Embryonic facial prominence (tissue), 1 donor: Measurements from ENCODE around the gene BMAL1.
"Not testable (repeated sequence)": the region's sequence is repeated elsewhere in the genome, so short reads cannot be mapped to it uniquely, and the experiment has no call there.

Experiments used
- DNase-seq: peaks from one replicate; pipeline ENCODE4 v3.0.0-alpha.2; 2016; ENCODE audit errors: extremely low spot score

Gene BMAL1

GRCh38 chr11:13382751-13383150, 105.2 kb downstream of the BMAL1 start:
- DNase-seq: no peak

- peak; percentile 30 for DNase-seq
Observed at GRCh38 chr11:13384908-13385640, 107.5 kb downstream of the BMAL1 start.

- DNase-seq: no peak
Observed at GRCh38 chr11:13386567-13386966, 109.0 kb downstream of the BMAL1 start.

DNA sequence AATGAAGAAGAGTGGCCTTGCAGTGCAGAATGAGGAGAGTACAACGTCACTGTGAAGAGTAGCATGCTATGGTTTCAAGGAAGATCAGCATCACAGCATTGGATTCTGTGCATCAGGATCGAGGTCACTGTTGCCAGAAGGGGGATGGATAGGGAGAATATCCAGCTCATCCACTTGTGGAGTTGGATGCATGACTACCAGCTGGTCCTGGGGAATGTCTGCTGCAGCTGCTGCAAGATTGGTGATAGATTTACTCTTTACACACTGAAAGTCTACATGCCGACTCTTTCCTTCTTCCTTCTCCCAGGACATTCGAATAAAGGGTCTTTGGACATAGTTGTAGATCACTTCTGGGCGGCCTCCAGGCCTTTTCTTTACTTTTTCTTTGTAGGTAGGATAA, 111.2 kb downstream of the BMAL1 start:
- DNase-seq: no peak

GRCh38 chr11:13391217-13391616, 113.6 kb downstream of the BMAL1 start:
- DNase-seq: no peak

DNA sequence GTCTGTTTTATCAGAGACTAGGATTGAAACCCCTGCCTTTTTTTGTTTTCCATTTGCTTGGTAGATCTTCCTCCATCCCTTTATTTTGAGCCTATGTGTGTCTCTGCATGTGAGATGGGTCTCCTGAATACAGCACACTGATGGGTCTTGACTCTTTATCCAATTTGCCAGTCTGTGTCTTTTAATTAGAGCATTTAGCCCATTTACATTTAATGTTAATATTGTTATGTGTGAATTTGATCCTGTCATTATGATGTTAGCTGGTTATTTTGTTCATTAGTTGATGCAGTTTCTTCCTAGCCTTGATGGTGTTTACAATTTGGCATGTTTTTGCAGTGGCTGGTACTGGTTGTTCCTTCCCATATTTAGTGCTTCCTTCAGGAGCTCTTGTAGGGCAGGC, 120.7 kb downstream of the BMAL1 start:
- DNase-seq: not testable (repeated sequence)

DNA sequence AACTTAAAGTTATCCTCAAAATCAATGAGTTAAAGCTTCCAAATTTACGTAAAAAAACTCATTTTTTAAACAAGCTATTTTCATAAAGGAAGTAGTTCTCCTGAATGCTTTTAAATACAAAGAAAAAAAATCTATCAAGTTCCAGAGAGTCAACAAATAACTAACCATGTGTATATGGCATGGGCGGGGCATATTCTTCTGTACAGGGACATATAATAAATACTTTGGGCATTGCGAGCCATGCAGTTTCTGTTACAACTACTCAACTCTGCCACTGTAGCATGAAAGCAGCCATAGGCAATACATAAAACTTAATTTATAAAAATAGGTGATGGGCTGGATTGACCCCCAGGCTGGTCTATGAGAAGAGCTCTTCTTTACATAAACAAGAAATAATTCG, 127.6 kb downstream of the BMAL1 start:
- no peak for DNase-seq

DNA sequence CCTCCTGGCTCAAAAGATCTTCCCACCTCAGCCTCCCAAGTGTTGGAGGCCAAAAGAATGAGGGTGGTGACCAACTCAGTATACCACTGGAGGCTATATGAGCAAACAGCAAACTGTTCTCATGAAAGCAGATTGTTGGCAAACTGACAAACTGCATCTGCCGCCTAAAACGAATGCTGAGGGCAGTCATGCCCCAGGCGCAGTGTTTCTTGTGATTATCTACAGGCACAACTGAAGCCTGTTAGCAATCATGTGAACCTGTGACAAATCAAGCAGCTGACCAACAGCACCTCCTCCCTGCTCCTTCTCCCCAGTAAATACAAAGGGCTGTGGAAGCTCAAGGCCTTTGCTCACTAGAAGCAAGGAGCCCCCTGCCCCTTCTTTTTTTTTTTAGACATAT, 137.6 kb downstream of the BMAL1 start:
- DNase-seq: no peak

DNA sequence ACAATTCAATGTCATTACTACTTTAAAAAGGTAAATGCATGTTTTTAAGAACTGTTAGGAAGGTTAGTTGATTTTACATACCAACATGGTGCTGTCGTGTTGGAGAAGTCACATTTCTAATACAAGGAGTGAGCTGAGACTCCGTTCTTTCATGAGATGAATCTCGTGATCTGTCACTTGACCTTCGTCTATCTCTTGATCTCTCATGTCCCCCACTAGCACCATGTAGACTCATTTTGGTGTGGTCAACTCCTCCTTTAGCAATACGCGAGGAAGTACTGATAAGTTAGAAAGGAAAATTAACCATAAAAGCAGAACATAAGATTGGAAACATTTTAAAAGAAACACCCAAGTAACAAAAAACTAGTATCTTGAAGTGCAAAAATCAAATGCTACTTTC, 144.0 kb downstream of the BMAL1 start:
- no peak for DNase-seq

GRCh38 chr11:13423372-13423771, 145.8 kb downstream of the BMAL1 start:
- no peak for DNase-seq

DNA sequence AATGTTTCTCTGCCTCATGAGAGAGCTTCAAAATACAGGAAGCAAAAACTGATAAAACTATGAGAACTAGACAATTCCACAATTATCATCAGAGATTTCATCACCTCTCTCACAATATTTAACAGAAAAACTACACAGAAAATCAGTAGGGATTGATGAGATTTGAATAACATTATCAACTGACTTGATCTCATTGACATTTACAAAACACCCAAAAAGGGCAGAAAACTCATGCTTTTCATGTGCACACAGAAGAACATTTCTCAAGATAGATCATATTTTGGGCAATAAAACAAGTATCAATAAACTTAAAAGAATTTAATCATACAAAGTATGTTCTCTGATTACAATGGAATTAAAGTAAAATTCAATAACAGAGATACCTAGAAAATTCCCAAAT, 149.8 kb downstream of the BMAL1 start:
- DNase-seq: no peak

GRCh38 chr11:13429288-13429687, 151.7 kb downstream of the BMAL1 start:
- no peak for DNase-seq

- DNase-seq: no peak
Observed at GRCh38 chr11:13429836-13430235, 152.2 kb downstream of the BMAL1 start.

GRCh38 chr11:13433437-13433836, 155.8 kb downstream of the BMAL1 start:
- no peak for DNase-seq

DNA sequence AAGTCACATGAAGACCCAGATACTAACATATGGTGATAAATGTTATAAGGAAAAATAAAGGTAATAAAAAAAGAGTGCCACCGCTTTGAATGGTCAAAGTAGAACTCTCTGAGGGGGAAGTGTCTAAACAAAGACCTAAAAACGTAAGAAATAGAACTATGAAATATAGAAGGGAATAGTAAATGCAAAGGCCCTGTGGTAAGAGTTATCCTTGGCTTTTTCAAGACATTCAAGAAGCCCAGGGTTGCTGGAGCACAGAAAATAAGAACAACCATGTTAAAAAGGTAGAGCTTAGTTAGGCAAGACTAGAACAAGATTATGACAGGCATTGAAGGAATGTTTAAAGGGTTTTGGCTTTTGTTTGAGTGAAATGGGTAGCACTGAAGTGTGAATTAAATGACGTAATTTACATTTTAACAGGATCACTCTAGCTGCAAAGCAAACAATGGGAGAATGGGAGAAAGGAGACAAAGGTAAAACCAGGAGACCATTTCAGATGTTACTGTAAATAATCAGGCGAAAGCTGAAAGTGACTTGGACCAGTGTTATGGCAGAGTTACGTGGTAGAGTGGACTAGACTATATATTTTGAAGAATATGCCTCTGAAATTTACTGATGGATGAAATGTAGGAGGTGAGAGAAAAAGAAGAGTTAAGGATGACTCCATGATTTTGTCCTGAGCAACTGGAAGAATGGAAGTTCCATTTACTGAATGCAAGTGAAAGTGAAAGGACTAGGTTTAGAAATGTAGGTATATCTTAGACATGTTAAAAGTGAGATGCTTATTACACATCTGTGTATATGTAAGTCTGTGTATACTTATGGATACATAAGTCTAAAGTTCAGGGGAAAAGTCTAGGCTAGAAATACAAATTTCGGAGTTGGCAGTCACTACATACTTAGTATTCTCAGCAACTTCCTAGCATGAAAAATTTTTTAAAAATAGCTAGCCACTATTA, 156.9 kb downstream of the BMAL1 start:
- DNase-seq: no peak

DNA sequence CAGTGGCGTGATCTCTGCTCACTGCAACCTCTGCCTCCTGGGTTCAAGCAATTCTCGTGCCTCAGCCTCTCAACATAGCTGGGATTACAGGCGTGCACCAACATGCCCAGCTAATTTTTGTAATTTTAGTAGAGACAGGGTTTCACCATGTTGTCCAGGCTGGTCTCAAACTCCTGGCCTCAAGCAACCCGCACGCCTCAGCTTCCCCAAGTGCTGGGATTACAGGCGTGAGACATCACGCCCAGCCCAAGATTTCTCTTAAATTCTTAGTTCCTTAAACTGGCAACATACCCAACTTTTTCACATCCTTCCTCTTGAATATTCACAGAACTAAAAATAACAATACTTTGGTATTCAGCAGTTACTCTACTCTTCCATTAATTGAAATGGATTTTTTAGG, 159.2 kb downstream of the BMAL1 start:
- DNase-seq: not testable (repeated sequence)
